Lower leg skin (tissue), 4 donors: Measurements from ENCODE around the gene SLC7A7. TPM values are rescaled to one million over a fixed set of nuclear protein-coding genes. Genes with fewer than 3 reads are reported as not detected.
A peak's percentile ranks its signal among the peaks of the same experiment; 100 is the strongest.
"Not testable (repeated sequence)": the region's sequence is repeated elsewhere in the genome, so short reads cannot be mapped to it uniquely, and the experiment has no call there.

Experiments
- DNase-seq, 2 donors: peaks; one replicate each; pipeline ENCODE4 v3.0.0-alpha.2; 2019; ENCODE audit warnings: low spot score in 2 of 2
- H3K4me3 ChIP-seq: fragments of 200-600 bp; sonication (generic); 2 replicates; pipeline ENCODE4 v1.5.1; 2017; ENCODE audit warnings: mild to moderate bottlenecking, low read depth; ENCODE audit not compliant: poor library complexity, severe bottlenecking
- CTCF ChIP-seq, 3 donors: fragments of 450-650 bp; IDR thresholded peaks; one replicate each; pipeline ENCODE4 v1.5.1; 2016; ENCODE audit warnings: antibody characterized with exemption in 3 of 3, mild to moderate bottlenecking in 3 of 3, moderate library complexity in 2 of 3
- POLR2A ChIP-seq, 2 donors: fragments of 450-650 bp; IDR thresholded peaks; one replicate each; pipeline ENCODE4 v1.6.1; 2016 to 2017; ENCODE audit warnings: antibody characterized with exemption in 2 of 2, mild to moderate bottlenecking in 1 of 2, moderate library complexity in 1 of 2
- WGBS, 2 donors: methylation state at CpG; one replicate each; pipeline ENCODE4 v1.1.5; 2018; 5-methylcytosine and 5-hydroxymethylcytosine counted together
- intact Hi-C: fragments of 100-400 bp; cut with DNase I; formaldehyde crosslinking; loops from one replicate; pipeline ENCODE4 v1.15.0; 2023; ENCODE audit warnings: low total_unique reads
- total RNA-seq, 4 donors: library from RNA; depleted of rRNA; stranded (reverse); fragments of >200 nt; gene quantifications; one replicate each; pipeline ENCODE4 v1.1.0, GENCODE V29; 2016

SLC7A7 gene
- total RNA-seq, 4 donors from 2014 or later: 1.1 to 12.8 (median 6.5) TPM

- peak; percentile 91 to 99 for DNase-seq
- TF ChIP-seq CTCF (IDR thresholded peaks at IDR 0.05) (peak in 2 of 3 donors; percentile 26 to 80), POLR2A (IDR thresholded peaks at IDR 0.05) (no peak)
- 1 to 3% methylated on average over 19 to 20 of the region's 20 CpGs for WGBS, 2 donors
- intact Hi-C loops: loop anchor here (10.0 kb wide), 1 partner anchor 298 kb away; no protein-coding TSS in a partner anchor
- H3K4me3 ChIP-seq: peak overlapping the region; percentile 1
Observed at GRCh38 chr14:22852940-22853767, 37.9 kb upstream of the SLC7A7 start.

GRCh38 chr14:22852599-22852939, 37.3 kb upstream of the SLC7A7 start:
- TF ChIP-seq CTCF (IDR thresholded peaks at IDR 0.05): no peak
- no peak for TF ChIP-seq POLR2A (IDR thresholded peaks at IDR 0.05)
- no peak overlapping the region for H3K4me3 ChIP-seq
- intact Hi-C loops: loop anchor here (10.0 kb wide), 1 partner anchor 298 kb away; no protein-coding TSS in a partner anchor

GRCh38 chr14:22852178-22852577, 36.9 kb upstream of the SLC7A7 start:
- intact Hi-C loops: loop anchor here (10.0 kb wide), 1 partner anchor 297 kb away; no protein-coding TSS in a partner anchor
- peak in 1 of 2 donors; percentile 63 for DNase-seq
- WGBS, 2 donors: 71 to 73% methylated on average over 12 of the region's 12 CpGs
- not testable (repeated sequence) for H3K4me3 ChIP-seq

More at GRCh38 chr14:22852599-22852939, 37.3 kb upstream of the SLC7A7 start:
- 62 to 66% methylated on average over 2 of the region's 2 CpGs for WGBS, 2 donors
- DNase-seq: no peak

- intact Hi-C loops: loop anchor here (10.0 kb wide), 1 partner anchor 296 kb away; no protein-coding TSS in a partner anchor
- DNase-seq: peak; percentile 84 to 98
- H3K4me3 ChIP-seq: no peak overlapping the region
- 35 to 42% methylated on average over 9 of the region's 9 CpGs for WGBS, 2 donors
- no peak for TF ChIP-seq POLR2A (IDR thresholded peaks at IDR 0.05)
- TF ChIP-seq CTCF (IDR thresholded peaks at IDR 0.05): no peak
Observed at GRCh38 chr14:22850944-22851764, 35.9 kb upstream of the SLC7A7 start.

GRCh38 chr14:22849212-22849819, 34.1 kb upstream of the SLC7A7 start:
- no peak for TF ChIP-seq CTCF (IDR thresholded peaks at IDR 0.05)
- TF ChIP-seq POLR2A (IDR thresholded peaks at IDR 0.05): no peak
- no peak overlapping the region for H3K4me3 ChIP-seq
- intact Hi-C loops: no loop called here
- 21 to 29% methylated on average over 19 of the region's 19 CpGs for WGBS, 2 donors
- peak; percentile 82 to 96 for DNase-seq
